AG20443 (cell line): ENCODE measurements around the gene BLMH.

ENCODE experiments used
- DNase-seq: peaks from one replicate; pipeline ENCODE4 v3.0.0; 2012; ENCODE audit warnings: low spot score, mixed read lengths

The BLMH gene

DNA sequence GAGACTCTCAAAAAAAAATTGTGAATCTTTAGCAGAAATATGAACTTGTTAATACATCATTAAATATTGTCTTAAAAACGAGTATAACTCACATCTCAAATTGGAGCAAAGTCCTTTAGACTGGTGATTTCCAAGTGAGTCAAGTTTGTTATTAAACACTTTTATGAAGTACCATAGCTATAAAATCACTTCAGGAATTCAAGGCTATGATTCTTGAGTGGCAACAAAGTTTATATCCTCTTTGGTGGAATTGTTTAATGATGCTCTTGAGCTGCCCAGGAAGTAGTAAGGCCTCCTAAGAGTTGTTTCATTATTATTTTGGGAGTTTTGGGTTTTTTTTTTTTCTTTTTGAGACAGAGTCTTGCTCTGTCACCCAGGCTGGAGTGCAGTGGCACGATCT, 16.7 kb upstream of the BLMH start:
- DNase-seq, result no peak

DNA sequence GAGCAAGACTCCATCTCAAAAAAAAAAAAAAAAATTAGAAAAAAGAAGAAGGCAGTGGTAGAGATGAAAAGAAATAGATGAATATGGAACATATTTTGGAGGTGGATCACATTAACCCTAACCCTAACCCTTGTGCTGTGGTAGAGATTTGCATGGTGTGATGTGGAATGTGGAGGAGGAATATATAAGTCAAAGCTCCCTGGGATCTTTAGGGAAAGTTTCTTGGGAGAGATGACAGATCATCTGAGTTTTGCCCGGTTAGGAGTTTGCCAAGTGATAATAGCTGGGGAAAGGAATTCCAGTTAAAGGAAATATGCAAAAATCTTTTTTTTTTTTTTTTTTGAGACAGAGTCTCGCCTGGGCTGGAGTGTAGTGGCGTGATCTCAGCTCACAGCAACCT, 13.0 kb upstream of the BLMH start:
- DNase-seq, result no peak

DNA sequence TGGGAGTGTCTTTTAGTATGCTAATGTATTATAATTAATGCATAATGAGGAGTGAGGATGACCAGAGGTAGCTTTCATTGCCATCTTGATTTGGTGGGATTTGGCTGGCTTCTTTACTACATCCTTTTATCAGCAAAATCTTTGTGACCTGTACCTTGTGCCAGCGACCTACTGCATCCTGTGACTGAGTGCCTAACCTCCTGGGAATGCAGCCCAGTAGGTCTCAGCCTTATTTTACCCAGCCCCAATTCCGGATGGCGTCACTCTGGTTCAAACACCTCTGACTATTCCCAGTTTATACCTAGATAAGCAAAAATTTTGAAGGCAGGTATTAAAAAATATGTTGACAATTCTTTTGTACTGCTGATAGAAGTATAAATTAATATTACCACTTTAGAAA, 10.5 kb upstream of the BLMH start:
- DNase-seq, result no peak

DNA sequence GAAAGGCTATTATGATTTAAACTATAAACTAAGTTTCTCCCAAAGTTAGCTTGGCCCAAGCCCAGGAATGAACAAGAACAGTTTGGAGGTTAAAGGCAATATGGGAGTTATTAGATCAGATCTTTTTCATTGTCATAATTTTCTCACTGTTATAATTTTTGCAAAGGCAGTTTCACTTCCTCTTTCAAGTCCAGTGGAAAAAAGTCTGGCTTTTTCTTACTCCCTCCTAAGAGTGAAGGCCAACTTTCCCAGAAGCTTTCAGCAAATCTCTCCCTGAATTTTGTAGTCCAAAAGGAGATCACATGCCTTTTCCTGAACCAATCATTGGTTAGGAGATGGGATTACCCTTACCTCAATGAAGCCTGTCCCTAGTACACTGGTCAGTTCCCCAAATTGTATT, 9.1 kb upstream of the BLMH start:
- DNase-seq, result no peak

DNA sequence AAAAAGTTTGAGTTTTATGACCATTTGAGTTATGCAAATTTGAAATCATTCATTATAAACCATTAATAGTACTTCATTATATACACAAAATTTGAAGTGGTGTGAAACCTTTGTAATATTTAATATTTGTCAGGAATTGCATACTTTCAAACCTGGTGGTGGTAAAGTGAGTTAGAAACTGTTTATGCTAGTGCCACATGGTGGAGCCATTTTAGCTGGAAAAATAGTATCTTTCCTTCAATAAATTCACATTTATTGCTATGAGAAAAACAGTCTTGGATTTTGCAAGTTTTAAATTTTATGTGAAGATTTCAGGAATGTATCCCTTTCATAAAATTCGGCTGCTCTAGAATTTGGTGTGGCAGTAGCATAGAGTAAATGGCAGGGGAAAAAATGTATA, 7.3 kb upstream of the BLMH start:
- no peak for DNase-seq

DNA sequence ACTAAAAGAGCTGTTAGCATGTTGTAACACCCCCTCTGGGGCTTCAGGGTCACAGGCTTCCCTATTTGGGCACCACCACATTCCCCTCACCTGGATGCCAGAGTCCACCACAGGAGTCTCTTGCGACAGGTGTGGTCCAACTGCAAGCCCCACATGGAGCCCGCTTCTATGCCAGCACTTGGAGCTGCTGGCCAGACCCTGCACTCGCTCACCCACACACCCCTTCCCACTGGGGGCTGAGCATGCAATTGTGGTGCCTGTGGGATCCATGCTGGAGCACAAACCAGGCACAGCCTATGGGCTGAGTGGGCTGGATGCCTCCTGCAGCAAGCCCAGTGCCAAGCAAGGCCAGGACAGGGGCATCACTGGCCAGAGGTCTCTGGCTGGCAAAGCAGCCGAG, 6.0 kb upstream of the BLMH start:
- DNase-seq, result no peak

DNA sequence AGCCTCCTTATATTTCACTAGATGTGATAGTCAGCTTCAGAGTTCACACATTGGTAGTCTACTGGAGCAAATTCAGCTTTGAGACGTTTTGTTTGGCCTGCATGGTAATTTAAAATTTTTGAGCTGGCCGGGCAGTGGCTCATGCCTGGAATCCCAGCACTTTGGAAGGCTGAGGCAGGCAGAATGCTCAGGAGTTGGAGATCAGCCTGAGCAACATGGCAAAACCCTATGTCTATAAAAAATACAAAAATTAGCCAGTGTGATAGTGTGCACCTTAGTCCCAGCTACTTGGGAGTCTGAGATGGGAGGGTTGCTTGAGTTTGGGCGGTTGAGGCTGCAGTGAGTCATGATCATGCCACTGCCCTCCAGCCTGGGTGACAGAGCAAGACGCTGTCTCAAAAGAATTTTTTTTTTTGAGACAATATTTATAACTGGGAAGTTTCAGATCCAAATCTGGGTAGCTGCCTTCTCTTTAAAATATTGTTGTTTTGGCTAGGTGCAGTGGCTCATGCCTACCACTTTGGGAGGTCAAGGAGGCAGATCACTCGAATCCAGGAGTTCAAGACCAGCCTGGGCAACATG, 4.8 kb upstream of the BLMH start:
- no peak for DNase-seq

DNA sequence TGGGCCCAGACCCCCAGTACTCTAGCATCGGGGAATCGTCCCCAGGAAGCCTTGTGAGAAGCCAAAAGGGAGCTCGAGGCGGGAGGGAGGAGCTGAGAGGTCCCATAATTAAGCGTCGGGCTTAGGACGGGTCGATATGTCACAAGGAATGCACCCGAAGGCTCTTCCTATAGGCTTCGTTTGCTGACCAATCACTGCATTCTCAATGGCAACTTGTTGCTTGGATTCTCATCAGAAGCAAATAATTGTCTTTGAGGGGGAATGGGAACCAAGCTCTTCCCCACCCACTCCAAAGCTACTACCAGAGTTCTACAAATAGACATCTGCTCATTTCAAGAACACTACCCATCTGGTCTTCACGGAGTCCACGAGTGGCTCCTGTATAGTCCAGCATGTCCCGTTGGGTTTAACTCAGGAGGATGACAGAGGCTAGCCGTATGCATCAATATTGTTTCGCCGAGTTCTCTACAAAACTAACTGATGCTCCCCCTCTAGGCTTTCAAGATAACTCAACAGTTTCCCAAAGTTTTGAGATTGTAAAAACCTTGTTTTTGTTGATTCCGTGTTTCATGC, 628 bp upstream of the BLMH start:
- no peak for DNase-seq

DNA sequence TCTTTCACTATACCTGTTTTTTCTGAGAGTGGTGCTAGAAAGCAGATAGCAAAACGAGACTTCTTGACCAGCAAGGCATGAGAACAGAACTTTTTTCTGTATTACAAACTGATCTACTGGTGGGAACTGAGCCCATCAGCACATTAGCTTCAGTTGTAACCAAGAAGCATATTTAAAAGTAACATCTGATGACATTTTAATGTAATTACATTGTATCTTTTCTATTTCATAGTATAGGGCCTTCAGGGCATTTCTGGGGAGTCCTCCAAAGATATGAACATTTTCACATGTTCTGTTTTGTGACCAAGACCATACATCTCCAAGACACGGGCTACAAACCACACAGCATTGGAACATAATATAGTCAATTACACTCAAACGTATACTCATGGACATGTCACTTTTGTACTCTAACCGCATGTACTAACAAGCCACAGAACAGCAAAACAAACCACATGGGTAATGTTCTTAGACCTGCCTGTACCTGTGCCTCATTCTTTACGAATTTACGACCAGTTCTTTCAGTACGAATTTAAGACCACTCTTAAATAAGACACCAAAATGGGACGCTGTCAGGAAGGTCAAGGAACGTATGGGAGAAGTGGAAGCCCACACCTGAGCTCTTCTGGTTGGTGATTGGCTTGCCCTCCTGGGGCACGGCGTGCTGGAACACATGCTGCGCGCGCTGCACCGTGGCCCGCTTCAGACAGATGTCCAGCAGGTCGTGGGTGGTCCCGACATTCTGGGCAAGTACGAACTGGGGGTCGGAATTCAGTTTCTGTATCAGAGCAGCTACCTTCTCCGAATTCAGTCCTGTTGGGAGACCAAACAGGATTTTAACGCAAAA, 825 bp downstream of the BLMH start:
- peak; percentile 70 for DNase-seq

DNA sequence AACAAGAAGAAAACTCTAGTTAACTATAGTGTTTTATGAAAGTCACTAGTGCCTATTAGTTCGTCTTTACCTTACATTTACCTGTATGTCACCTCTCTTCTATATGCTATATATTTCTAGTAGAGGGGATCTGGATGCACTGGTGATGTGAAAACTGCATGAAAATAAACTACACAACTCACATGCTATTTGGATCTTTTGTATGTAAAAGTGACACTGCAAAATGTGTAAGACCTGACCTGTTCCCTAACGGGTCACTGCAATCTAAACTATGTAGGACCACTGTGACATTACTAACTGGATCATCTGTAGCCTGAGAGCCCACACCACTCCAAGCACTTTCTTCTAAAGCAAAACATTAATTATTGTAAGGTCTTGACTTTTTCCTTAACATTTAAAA, 1.7 kb downstream of the BLMH start:
- no peak for DNase-seq

DNA sequence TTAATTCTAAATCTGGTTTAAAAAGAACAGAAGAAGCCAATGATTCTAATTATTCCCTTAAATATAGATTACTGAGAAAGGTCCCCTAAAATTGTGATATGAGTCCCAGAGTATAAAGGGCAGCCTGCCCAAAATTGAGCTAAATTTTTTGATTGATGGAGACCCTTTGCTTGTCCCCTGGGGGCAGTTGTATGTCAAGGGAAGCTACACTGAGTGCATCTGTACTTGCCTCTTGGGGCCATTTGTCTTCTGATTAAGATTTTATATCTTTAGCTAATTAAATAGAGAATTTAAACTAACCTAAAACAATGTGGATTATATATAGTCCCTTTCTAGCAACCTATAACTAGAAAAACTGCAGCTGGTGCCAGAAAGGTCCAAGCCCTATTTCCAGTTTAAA, 12.6 kb downstream of the BLMH start:
- no peak for DNase-seq

DNA sequence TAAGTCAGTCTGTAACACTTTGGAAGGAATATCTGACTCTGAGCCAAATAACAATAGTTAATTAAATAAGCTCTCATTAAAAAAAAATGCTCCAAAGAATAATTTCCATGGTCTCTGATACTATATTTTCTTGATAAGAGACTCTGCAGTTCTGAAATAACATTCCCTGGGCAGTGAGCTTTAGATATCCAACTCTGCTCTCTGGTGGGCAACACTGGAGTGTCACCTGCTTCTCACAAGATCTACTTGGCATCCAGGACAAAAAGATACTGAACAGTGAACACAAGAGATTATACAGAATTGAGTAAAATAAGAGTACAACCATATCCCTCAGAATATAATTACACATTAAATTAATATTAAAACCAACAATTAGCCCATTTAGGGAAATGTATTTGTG, 13.7 kb downstream of the BLMH start:
- peak; percentile 24 for DNase-seq

DNA sequence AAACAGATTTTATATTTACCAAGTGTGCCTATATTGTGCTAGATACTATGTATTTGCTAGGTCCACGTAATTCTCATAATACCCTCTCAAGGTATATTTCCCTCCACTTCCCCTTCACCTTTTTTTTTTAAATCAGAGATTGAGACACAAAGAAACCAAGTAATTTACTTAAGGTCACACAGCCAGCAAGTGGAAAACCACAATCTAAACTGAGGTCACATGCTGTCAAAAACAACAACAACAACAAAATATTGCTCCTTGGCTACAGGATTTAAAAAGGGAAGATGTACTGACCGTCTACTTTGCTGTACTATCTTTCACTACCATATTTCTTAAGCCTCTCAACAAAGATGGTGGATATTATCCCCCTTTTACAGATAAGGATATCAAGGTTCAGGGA, 15.8 kb downstream of the BLMH start:
- no peak for DNase-seq

DNA sequence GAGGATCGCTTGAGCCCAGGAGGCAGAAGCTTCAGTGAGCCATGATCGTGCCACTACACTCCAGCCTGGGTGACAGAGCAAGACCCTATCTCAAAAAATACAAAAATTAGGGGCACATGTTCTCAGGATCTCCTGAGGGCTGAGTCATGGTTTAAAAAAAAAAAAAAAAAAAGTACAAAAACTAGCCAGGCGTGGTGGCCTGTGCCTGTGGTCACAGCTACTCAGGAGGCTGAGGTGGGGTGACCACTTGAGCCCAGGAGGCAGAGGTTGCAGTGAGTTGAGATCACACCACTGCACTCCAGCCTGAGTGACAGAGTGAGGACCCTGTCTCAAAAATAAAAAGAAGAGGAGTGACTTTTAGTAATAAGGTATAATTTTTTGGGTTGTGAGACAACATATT, 16.9 kb downstream of the BLMH start:
- no peak for DNase-seq

DNA sequence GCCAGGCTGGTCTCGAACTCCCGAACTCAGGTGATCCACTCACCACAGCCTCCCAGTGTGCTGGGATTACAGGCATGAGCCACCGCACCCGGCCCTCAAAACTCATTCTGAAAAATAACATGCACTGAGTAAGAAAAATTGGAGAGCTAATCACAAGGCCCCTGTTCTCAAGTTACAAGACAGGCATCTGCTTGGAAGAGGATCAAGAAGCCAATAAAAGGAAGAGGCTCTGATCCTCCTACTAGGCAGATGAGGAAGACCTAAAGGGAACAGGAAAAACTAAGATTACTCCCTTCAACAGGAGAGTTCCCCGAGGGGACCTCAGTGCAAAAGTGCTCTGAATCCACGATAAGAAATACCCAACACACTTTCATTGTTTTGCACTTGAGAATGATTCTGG, 18.4 kb downstream of the BLMH start:
- DNase-seq, result no peak

DNA sequence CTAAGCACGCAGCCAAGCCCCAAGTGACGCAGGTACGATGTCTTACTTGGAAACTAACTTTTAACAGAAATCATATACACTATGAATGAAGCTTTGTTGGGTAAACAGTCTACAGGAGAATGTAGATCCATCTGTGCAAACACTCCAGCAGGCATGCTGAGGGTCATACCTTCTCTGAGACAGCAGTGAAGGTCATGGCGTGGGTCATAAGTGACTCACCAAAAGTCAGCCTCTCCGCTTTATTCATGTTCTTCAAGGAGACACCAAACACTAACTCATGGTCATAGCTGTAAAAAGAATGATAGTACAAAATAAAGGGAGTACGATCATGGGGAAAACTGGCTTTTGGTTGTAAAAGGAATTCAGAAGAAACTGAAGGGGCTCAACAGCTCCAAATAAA, 20.6 kb downstream of the BLMH start:
- DNase-seq, result no peak

DNA sequence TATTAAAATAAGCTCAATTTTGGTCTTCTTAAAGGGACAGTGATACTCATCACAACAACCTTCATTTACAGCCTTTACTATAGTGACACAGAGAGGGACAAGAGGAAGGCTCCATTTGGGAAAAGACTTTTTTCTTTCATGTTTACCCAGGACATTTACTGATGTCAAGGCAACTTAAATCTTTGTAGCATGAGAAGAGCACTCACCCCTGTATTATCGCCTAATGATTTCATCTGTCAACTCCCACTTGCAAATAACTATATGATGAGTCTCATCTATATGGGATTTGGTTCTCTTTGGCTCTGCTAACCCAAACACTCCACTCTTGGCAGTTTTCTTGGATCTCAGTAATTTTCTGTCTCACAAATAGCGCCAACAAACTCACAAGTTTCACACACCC, 24.1 kb downstream of the BLMH start:
- DNase-seq, result no peak

DNA sequence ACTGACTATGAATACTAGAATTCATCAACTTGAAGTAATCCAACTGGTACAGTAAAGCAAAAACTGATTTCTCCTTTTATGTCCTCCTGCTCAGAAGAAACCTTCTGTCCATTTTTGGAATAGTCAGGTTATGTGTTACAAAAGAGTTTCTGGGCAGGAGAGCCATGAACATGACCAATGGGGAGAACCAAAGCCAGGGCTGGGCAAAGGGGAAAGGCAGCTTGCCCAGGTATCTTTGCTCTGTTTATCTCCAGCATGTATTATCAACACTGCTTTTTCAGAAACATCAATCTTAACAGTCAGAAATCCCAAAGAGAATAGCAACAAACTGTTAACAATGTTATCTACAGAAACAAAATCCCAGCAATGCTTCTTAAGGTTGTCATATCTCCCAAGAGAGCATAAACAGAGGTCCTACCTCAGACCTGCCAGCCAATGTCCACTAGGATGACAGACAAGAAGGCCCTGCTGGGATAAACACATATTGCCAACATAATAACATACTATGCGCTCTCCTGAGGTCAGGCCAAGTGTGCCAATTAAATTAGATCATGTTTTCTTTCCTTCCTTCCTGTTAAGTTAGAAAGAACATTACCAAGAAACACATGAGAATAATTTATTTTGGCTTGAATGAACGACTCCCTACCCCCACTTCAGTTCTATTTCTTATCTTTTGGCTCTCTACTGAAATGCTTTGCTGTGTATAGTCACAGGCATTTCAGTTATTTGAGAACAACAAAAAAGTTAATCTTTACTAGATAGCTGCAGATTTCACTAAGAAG, 28.0 kb downstream of the BLMH start:
- DNase-seq, result no peak

DNA sequence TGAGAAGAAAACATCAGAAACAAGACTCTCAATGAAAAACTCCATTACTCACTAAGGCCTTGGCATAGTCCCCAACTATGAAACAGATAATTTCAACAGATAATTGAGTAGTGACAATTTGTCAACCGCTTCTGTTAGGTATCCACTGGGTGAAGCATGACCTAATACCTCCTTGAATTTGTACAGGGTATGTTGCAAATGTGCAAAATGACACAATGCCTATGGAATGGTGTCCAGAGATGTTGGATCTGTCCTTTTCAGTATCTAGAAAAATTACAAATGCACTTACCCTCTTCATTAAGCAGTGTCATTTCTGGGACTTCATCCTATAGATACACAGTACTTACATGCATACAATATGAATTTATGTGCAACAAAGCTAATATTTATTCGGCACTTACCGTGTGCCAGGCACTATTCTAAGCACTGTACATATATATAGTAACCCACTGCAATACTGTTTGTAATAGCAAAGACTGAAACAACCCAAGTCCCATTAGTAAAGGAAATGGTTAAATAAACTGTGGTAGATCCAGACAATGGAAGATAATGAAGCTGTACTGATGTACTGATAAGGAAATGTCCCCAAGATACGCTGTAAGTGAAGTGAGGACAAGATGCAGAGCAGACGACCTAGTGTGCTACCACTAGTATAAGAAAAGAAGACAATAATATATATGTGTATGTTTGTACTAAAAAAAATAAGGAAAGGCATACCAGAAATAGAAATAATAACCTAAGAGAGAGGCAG, 34.8 kb downstream of the BLMH start:
- peak; percentile 61 for DNase-seq

DNA sequence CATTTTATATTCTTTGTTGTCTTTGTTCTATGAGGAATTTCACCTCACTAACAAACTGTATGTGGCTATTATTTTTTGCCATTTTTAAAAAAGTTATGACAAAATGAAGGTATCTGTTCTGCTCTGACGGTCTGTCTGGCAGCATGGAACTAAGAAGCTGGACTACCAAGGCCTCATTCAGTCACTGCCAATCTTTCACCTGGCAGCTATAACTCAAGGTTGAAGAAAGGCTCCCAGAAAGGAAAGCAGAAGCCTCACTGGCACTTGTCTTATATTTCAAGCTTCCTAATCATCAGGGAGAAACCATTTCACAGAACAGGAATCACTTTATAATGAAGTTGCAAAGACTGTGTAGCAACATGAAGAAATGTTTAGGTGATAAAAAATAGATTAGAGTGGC, 37.6 kb downstream of the BLMH start:
- DNase-seq, result no peak

DNA sequence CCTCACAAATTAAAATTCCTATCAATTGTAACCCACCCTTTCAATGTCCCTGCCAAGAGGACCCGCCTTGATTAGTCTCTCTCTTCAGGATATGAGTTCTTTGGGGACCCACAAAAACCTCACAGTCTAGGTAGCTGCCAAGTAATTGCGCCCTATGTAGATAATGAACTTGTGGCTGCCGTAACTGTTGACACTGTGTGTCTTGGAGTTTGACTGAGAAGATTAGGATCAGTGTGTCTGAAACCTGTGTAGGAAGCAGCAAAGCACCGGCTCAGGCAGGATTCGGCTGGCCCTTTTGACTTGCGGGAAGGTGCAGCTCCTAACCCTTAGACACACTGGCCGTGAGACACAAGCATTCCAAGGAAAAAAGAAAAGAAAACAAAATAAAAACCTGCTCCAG, 38.4 kb downstream of the BLMH start:
- DNase-seq, result no peak

DNA sequence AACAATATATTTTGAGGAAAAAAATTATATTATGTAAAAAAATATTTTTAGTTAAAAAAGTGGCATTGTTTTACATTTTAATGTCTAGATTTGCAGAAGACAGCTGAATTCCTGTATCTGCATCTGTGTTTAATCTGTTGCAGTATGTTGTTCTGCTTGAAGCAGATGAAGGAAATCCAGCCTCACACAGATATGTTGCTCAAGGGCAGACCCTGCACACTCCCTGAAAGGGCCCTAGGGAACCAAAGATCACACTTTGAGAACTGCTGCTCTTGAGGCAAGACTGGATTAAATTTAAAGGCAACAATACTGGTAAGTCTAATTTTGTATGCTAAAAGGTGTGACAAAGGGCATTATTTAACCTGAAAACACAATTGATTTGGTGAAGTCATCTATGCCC, 39.8 kb downstream of the BLMH start:
- no peak for DNase-seq
